Amniotic stem cell (primary cell): ENCODE measurements around the gene TNXB.
"Not testable (repeated sequence)": the region's sequence is repeated elsewhere in the genome, so short reads cannot be mapped to it uniquely, and the experiment has no call there.

Experiments
- DNase-seq: peaks from one replicate; lab custom pipeline; 2025; lab: John Stamatoyannopoulos, UW

TNXB gene

GRCh38 chr6:32004393-32004792 is 104.7 kb downstream of the TNXB start:
- not testable (repeated sequence) for DNase-seq

- DNase-seq: not testable (repeated sequence)
These were observed 105.8 kb downstream of the TNXB start for GRCh38 chr6:32003301-32003700.

GRCh38 chr6:32002546-32003268 is 106.4 kb downstream of the TNXB start:
- not testable (repeated sequence) for DNase-seq

GRCh38 chr6:31996385-31996784 is 112.8 kb downstream of the TNXB start:
- not testable (repeated sequence) for DNase-seq

GRCh38 chr6:31994421-31994820 is 114.7 kb downstream of the TNXB start:
- not testable (repeated sequence) for DNase-seq
